HepG2 (cell line): Measurements from ENCODE around the gene NRBP1. TPM values are rescaled to one million over a fixed set of nuclear protein-coding genes. Genes with fewer than 3 reads are reported as not detected.

ENCODE experiments used
- AGO1 ChIP-seq: fragments of 200-400 bp; formaldehyde crosslinking; IDR thresholded peaks from 2 replicates; pipeline ENCODE4 v1.6.1; 2017; ENCODE audit warnings: mild to moderate bottlenecking, low read depth, low read length, moderate library complexity; ENCODE audit not compliant: poor library complexity, severe bottlenecking
- EED ChIP-seq: sonication (generic); formaldehyde crosslinking; IDR thresholded peaks from 2 replicates; pipeline ENCODE4 v1.5.0; 2020; ENCODE audit warnings: mild to moderate bottlenecking, missing genetic modification reagents
- KLF11 ChIP-seq: IDR thresholded peaks from 2 replicates; pipeline ENCODE4 v1.6.1; 2016; ENCODE audit warnings: missing compliant biosample characterization
- MLLT10 ChIP-seq: sonication (generic); formaldehyde crosslinking; IDR thresholded peaks from 2 replicates; pipeline ENCODE4 v1.4.0; 2020; ENCODE audit warnings: missing genetic modification reagents
- NCOA5 ChIP-seq: sonication (generic); formaldehyde crosslinking; IDR thresholded peaks from 2 replicates; pipeline ENCODE4 v1.4.0; 2020; ENCODE audit warnings: missing genetic modification reagents
- NFYC ChIP-seq: IDR thresholded peaks from 2 replicates; pipeline ENCODE4 v1.6.1; 2016; ENCODE audit warnings: missing genetic modification reagents, missing compliant biosample characterization
- PLRG1 ChIP-seq: fragments of 450-650 bp; conservative IDR thresholded peaks from 2 replicates; pipeline ENCODE4 v1.6.1; 2016
- PRDM4 ChIP-seq: sonication (generic); formaldehyde crosslinking; IDR thresholded peaks from 2 replicates; pipeline ENCODE4 v1.9.0; 2021; ENCODE audit warnings: missing genetic modification reagents, borderline replicate concordance
- SIX4 ChIP-seq: sonication (generic); formaldehyde crosslinking; IDR thresholded peaks from 2 replicates; pipeline ENCODE4 v1.4.0; 2020; ENCODE audit warnings: missing genetic modification reagents
- SP4 ChIP-seq: sonication (generic); formaldehyde crosslinking; IDR thresholded peaks from 2 replicates; pipeline ENCODE4 v1.8.1; 2023; ENCODE audit warnings: mild to moderate bottlenecking, missing genetic modification reagents
- YEATS2 ChIP-seq: sonication (generic); formaldehyde crosslinking; IDR thresholded peaks from 2 replicates; pipeline ENCODE4 v1.4.0; 2020; ENCODE audit warnings: missing genetic modification reagents, borderline replicate concordance
- YY1 ChIP-seq: IDR thresholded peaks from 2 replicates; pipeline ENCODE4 v1.6.1; 2011; ENCODE audit warnings: low read length, low read depth, moderate library complexity, mild to moderate bottlenecking; ENCODE audit not compliant: insufficient read depth, insufficient replicate concordance
- ZFYVE20 ChIP-seq: sonication (generic); formaldehyde crosslinking; IDR thresholded peaks from 2 replicates; pipeline ENCODE4 v1.8.0; 2023; ENCODE audit warnings: low read depth, mild to moderate bottlenecking, moderate library complexity, missing genetic modification reagents, borderline replicate concordance
- ZMYM4 ChIP-seq: sonication (generic); formaldehyde crosslinking; IDR thresholded peaks from 2 replicates; pipeline ENCODE4 v1.8.1; 2023; ENCODE audit warnings: mild to moderate bottlenecking, missing genetic modification reagents
- ZNF234 ChIP-seq: sonication (generic); formaldehyde crosslinking; conservative IDR thresholded peaks from 2 replicates; pipeline ENCODE4 v1.5.1; 2020; ENCODE audit warnings: mild to moderate bottlenecking, missing genetic modification reagents
- ZNF501 ChIP-seq: sonication (generic); formaldehyde crosslinking; IDR thresholded peaks from 2 replicates; pipeline ENCODE4 v1.5.1; 2020; ENCODE audit warnings: mild to moderate bottlenecking, moderate library complexity, missing genetic modification reagents
- ZNF503 ChIP-seq: sonication (generic); formaldehyde crosslinking; IDR thresholded peaks from 2 replicates; pipeline ENCODE4 v1.4.0; 2020; ENCODE audit warnings: missing genetic modification reagents
- ZNF747 ChIP-seq: sonication (generic); formaldehyde crosslinking; IDR thresholded peaks from 2 replicates; pipeline ENCODE4 v1.8.1; 2023; ENCODE audit warnings: missing genetic modification reagents, mild to moderate bottlenecking, borderline replicate concordance
- polyA plus RNA-seq, 8 experiments: library from polyadenylated mRNA; depleted of rRNA in 3 of 8; stranded (reverse) in 7 of 8; unstranded in 1 of 8; fragments of >200 nt; fragmentation: Illumina TruSeq in 4 of 8; extraction: Trizol in 4 of 8; gene quantifications; 2 replicates each; pipeline versions ENCODE4 v1.2.1 to v1.2.3, GENCODE V29; 2011 to 2016; ENCODE audit warnings: low read depth in 4 of 8, missing spikeins in 1 of 8, mixed read lengths in 1 of 8; ENCODE audit not compliant: insufficient read depth in 1 of 8
- total RNA-seq, 5 experiments: library from RNA; depleted of rRNA; stranded (reverse); fragments of >200 nt; fragmentation: Illumina TruSeq; extraction: Trizol; gene quantifications; 2 replicates each; pipeline ENCODE4 v1.2.3, GENCODE V29; 2016; ENCODE audit warnings: low read depth in 1 of 5
- TF ChIP-seq, protein P1 (sequence below): sonication (generic); formaldehyde crosslinking; IDR thresholded peaks from 2 replicates; pipeline ENCODE4 v1.4.0; 2020; ENCODE audit warnings: mild to moderate bottlenecking, missing genetic modification reagents, borderline replicate concordance
- TF ChIP-seq, protein P2 (sequence below): IDR thresholded peaks from 2 replicates; pipeline ENCODE4 v1.6.1; 2016; ENCODE audit warnings: mild to moderate bottlenecking, missing biosample characterization, missing genetic modification reagents

NRBP1 gene
- total and polyA plus RNA-seq, 2 of the 13 experiments (the other 11 are each of a cell fraction or from before 2014, with no cell fraction given), result 165 to 240 TPM

GRCh38 chr2:27489498-27490397, 61.3 kb downstream of the NRBP1 start, which contains the start of gene IFT172 (continued):
- peak; percentile 98 for TF ChIP-seq ZNF501 (CRISPR knock-in tag)
- no peak for TF ChIP-seq ZNF234 (CRISPR knock-in tag)
- no peak for TF ChIP-seq ZFYVE20
- peak; percentile 81 for TF ChIP-seq AGO1
- TF ChIP-seq, protein P1, sequence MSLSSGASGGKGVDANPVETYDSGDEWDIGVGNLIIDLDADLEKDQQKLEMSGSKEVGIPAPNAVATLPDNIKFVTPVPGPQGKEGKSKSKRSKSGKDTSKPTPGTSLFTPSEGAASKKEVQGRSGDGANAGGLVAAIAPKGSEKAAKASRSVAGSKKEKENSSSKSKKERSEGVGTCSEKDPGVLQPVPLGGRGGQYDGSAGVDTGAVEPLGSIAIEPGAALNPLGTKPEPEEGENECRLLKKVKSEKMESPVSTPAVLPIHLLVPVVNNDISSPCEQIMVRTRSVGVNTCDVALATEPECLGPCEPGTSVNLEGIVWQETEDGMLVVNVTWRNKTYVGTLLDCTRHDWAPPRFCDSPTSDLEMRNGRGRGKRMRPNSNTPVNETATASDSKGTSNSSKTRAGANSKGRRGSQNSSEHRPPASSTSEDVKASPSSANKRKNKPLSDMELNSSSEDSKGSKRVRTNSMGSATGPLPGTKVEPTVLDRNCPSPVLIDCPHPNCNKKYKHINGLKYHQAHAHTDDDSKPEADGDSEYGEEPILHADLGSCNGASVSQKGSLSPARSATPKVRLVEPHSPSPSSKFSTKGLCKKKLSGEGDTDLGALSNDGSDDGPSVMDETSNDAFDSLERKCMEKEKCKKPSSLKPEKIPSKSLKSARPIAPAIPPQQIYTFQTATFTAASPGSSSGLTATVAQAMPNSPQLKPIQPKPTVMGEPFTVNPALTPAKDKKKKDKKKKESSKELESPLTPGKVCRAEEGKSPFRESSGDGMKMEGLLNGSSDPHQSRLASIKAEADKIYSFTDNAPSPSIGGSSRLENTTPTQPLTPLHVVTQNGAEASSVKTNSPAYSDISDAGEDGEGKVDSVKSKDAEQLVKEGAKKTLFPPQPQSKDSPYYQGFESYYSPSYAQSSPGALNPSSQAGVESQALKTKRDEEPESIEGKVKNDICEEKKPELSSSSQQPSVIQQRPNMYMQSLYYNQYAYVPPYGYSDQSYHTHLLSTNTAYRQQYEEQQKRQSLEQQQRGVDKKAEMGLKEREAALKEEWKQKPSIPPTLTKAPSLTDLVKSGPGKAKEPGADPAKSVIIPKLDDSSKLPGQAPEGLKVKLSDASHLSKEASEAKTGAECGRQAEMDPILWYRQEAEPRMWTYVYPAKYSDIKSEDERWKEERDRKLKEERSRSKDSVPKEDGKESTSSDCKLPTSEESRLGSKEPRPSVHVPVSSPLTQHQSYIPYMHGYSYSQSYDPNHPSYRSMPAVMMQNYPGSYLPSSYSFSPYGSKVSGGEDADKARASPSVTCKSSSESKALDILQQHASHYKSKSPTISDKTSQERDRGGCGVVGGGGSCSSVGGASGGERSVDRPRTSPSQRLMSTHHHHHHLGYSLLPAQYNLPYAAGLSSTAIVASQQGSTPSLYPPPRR (CRISPR knock-in tag), result no peak
- no peak for TF ChIP-seq SIX4 (CRISPR knock-in tag)
- no peak for TF ChIP-seq MLLT10 (CRISPR knock-in tag)
- no peak for TF ChIP-seq PLRG1
- TF ChIP-seq NFYC (CRISPR knock-in tag), result peak; percentile 75
- no peak for TF ChIP-seq ZNF747 (CRISPR knock-in tag)
- no peak for TF ChIP-seq PRDM4
- TF ChIP-seq NCOA5 (CRISPR knock-in tag), result no peak
- TF ChIP-seq KLF11, result 0 out of 2 replicates have a peak, but pooled peaks have one; percentile 39
- no peak for TF ChIP-seq ZNF503 (CRISPR knock-in tag)
- TF ChIP-seq, protein P2, sequence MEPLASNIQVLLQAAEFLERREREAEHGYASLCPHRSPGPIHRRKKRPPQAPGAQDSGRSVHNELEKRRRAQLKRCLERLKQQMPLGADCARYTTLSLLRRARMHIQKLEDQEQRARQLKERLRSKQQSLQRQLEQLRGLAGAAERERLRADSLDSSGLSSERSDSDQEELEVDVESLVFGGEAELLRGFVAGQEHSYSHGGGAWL, result peak; percentile 69
- no peak for TF ChIP-seq EED (CRISPR knock-in tag)
- peak; percentile 43 for TF ChIP-seq YY1
- TF ChIP-seq YEATS2 (CRISPR knock-in tag), result peak; percentile 96
- TF ChIP-seq SP4, result peak; percentile 71; the same call in 1 of the 2 replicates
- TF ChIP-seq ZMYM4 (CRISPR knock-in tag), result peak; percentile 89
